ENCODE measurements around the gene FETUB.
"Not testable (repeated sequence)": the region's sequence is repeated elsewhere in the genome, so short reads cannot be mapped to it uniquely, and the experiment has no call there.

The FETUB gene

DNA sequence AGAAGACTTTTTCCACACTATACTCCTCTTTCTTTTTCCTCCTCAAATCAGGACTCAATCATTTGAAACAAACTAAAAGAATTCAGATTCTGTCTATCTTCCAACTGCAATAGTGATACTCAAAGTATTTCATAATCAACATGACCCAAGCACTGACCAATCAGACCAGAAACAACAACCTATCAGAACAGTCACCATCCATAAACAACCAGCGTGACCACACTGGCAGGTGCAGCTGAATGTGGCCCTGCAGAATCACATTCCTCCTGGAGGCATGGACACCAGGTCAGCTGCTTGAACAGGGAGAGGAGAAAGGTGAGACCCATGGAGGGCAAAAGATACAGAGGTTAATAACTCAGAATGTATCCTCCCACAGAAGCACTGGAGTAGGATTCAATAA lies 39.0 kb downstream of the FETUB start:
- no peak for DNase-seq (ENCODE audit: low read depth)

GRCh38 chr3:186680869-186681268 lies 40.7 kb downstream of the FETUB start:
- no peak for DNase-seq (ENCODE audit: low read depth)

GRCh38 chr3:186682812-186683211 lies 42.6 kb downstream of the FETUB start:
- no peak for DNase-seq (ENCODE audit: low read depth)

DNA sequence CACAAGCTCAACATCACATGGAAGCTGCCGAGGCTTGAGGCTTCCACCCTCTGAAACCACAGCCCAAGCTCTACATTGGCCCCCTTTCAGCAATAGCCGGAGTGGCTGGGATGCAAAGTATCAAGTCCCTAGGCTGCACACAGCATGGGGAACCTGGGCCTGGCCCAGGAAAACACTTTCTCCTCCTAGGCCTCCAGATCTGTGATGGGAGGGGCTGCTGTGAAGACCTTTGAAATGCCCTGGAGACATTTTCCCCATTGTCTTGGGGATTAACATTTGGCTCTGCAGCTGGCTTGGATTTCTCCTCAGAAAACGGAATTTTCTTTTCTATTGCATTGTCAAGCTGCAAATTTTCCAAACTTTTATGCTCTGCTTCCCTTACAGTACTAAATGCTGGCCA lies 43.8 kb downstream of the FETUB start:
- no peak for DNase-seq (ENCODE audit: low read depth)

DNA sequence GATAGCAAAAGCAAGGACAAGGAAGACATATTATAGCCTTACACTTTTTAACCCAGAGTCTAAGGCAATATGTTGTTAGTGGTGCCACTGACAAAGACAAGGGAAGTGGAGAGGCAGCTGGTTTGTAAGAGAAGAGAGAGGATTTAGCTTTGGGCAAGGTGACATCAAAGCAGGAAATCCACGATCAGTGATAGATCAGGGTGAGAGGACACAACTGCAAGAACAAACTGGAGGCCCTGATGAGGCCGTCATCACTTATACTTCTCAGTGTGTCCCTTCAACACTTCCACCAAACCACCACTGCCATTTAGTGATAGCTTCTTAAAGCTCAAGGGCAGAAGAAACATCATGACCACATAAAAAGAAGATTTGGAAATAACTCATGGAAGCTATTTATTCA lies 46.3 kb downstream of the FETUB start:
- not testable (repeated sequence) for DNase-seq (ENCODE audit: low read depth)

GRCh38 chr3:186687120-186687651 lies 47.0 kb downstream of the FETUB start:
- no peak for DNase-seq (ENCODE audit: low read depth)

GRCh38 chr3:186690304-186690703 lies 50.1 kb downstream of the FETUB start:
- not testable (repeated sequence) for DNase-seq (ENCODE audit: low read depth)

DNA sequence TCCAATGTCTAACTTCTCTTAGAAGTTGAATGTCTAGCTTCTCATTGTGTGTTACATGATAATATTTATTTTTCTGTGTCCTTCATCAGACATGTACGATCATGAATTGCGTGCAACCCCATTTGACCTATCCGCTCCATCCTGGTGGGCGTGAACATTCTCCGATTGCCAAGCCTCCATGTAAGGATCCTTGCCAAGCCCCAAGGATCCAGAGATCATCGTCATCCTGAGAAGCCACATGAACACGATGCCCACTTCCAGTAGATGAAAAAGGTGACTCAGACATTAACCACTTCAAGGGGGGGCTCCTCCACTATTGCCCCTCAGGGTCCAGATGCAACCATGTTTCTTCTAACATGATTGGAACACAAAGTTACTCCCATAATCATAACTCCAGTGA lies 51.5 kb downstream of the FETUB start:
- DNase-seq (ENCODE audit: low read depth) = no peak

- DNase-seq (ENCODE audit: low read depth) = no peak
Measured at GRCh38 chr3:186693843-186694242, 53.6 kb downstream of the FETUB start.

GRCh38 chr3:186694288-186695032 lies 54.3 kb downstream of the FETUB start:
- no peak for DNase-seq (ENCODE audit: low read depth)

- no peak for DNase-seq (ENCODE audit: low read depth)
Measured at GRCh38 chr3:186696522-186696921, 56.3 kb downstream of the FETUB start.

DNA sequence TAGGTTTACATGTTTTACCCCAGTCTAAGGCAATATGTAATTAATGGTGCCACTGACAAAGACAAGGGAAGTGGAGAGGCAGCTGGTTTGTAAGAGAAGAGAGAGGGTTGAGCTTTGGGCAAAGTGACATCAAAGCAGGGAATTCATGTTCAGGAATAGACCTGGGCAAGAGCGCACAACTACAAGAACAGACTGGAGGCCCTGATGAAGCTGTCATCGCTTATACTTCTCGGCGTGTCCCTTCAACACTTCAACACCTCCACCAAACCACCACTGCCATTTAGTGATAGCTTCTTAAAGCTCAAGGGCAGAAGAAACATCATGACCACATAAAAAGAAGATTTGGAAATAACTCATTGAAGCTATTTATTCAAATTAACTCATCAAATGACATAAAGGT lies 57.3 kb downstream of the FETUB start:
- DNase-seq (ENCODE audit: low read depth) = no peak

GRCh38 chr3:186700267-186700666 lies 60.1 kb downstream of the FETUB start:
- DNase-seq (ENCODE audit: low read depth) = no peak

GRCh38 chr3:186702451-186702850 lies 62.3 kb downstream of the FETUB start:
- DNase-seq (ENCODE audit: low read depth) = not testable (repeated sequence)

All from T-helper 22 cell (primary cell).